GM18873 (cell line): ENCODE data around the gene CDK3.
"Not testable (repeated sequence)": the region's sequence is repeated elsewhere in the genome, so short reads cannot be mapped to it uniquely, and the experiment has no call there.

ENCODE experiments used
- ATAC-seq: cut with Tn5 transposase; IDR thresholded peaks from one replicate; pipeline ENCODE4 v1.9.1; 2021; ENCODE audit warnings: mild to moderate bottlenecking, moderate library complexity, moderate number of reproducible peaks; ENCODE audit not compliant: unreplicated experiment, low FRiP score

CDK3 gene

DNA sequence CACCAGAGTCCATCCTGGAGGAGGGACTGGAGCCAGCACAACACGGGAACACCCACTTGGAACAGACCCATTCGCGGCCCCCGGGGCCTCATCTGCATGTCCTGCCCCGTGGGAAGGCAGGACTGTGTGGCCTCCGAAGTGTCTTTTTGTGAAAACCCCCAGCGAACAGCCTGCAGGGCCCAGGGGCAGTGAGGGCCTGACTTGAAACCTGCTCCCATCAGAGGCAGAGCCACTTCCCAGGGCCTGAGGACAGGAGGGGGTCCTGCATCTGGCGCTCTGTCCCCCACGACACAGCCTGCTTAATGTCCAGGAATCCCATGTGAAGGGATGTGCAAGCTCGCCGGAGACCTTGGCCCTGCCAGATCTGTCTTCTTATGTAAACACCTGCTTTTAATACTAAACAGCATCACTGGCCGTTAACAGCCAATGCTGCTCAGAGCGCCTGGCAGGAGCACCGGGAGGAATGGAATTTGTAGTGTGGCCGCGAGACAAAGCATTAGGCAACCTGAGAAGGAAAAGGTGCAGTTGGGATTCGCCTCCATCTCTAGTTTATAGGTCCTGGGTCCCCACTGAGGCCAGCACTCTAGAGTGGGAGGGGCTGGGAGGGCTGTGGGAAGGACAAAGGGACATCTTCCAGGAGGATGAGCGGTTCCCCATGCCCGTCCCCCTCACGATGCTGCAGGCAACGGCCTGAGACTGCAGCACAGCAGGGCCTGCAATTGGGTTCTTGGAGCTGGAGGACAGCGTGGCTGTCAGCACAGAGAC, 36.0 kb downstream of the CDK3 start:
- no peak for ATAC-seq

DNA sequence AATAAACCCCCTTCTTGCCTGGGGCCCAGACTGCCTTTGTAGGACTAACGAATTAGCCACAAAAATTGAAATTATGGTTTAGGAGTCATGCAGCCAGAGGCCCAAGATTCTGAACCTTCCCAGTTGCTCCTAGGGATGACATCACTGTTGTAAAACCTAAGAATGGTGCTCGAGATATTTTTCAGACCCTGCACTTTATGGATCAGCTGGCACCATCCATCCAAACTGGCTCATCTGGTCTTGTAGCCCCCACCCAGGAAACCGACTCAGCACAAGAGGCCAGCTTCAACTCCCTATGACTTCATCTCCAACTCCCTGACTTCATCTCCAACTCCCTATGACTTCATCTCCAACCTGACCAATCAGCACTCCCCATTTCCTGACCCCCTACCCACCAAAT, 37.4 kb downstream of the CDK3 start:
- no peak for ATAC-seq

DNA sequence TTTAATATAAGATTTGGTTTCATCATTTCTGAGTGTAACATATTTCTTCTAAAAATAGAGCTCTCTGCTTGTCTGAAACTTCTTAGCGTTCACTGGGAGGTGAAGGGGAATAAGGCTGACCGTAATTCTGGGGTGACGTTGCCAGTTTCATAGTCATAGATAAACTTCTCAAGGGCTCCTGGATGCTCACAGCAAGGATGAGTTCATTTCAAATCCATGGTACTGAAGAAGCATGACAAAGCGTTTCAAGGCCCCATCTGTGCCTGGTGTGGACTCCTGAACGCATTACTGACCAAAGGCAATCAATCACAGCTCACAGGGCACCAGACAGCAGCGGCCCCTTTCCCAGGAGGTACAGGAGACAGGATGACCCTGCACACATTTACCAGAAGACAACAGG, 38.5 kb downstream of the CDK3 start:
- ATAC-seq, result no peak

DNA sequence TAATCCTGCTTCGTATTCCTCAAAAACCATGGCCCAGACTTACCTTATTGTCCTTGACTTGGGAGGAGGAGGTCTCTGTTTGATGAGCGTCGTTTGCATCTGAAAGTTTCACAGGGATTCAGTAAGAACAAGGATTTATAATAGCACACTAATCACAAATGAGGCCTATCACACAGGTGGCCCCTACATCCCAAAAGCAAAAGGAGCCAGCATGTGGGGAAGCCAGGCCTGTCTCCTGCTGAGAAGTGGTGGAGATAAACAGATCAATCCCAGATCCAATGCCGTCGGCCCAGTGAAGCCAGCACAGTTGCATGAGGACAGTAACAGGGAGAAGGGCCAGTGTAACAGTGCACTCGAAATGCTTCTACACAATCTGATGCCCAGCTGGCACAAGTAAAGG, 39.7 kb downstream of the CDK3 start:
- ATAC-seq, result no peak

DNA sequence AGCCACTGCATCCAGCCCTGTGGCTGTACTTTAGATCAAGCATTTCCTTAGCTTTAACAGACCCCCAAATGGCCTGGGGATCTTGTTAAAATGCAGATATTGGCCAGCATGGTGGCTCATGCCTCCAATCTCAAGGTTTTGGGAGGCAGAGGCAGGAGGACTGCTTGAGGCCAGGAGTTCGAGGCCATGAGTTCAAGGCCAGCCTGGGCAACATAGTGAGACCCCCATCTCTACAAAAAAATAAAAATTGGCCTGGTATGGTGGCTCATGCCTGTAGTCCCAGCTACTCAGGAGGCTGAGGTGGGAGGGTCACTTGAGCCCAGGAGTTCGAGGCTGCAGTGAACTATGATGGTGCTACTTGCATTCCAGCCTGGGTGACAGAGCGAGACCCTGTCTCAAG, 42.2 kb downstream of the CDK3 start:
- ATAC-seq, result not testable (repeated sequence)

DNA sequence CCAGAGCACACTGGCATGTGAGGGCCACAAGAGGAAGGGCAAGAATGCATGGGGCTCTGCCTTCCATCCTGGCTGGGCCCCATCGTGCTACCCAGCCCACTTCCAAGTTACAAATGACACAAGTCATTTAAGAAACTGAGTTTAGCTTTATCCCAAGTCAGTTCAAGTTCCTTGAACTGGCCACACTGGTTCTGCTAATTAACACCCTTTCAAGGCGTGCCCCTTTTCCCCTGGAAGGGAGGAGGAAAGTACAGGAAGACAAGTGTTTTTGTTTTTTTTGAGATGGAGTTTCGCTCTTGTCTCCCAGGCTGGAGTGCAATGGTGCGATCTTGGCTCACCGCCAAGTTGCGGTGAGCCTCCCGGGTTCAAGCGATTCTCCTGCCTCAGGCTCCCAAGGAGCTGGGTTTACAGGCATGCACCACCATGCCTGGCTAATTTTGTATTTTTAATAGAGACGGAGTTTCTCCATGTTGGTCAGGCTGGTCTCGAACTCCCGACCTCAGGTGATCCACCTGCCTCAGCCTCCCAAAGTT, 43.9 kb downstream of the CDK3 start:
- ATAC-seq, result not testable (repeated sequence)

DNA sequence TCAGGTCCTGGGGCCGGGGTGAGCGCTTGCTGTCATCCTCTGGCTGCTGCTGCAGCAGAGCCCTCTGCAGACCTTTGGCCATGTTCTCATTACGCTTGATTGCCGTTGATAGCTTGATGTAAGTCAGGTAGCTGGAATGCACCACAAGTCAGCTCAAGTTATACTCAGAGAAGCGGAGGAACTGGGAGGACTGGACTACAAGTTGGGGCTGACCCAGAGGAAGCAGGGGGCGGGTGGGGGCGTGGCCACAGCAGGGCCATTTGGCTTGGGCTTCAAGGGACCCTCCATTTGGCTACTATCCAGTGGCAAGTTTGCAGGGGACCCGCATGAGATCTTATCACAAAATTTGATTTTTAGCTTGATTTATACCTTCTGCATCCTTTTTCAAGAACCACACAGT, 45.4 kb downstream of the CDK3 start:
- no peak for ATAC-seq

DNA sequence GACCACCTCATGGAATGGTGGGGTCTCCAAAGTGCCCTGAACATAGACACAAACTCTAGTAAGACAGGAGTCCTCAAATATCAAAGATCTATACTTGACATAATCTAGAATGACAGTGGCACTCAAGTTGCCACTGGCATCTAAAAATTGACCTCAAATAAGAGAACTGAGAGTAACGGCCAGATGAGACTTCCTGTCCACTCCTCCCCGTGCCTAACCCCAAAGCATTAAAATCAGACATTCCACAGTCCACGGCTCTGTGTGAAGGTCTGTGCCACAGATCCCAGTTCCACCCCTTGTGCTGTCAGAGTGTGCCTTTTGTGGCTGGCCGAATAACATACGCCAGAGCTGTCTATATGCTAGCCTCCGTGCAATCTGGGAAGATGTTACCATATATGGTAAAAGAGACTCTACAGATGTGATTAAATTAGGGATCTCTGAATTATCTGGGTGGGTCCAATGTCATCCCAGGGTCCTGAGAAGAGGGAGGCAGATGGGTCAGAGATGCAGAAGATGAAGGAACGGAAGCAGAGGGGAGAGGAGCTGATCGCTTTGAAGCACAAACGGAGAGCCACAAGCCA, 47.5 kb downstream of the CDK3 start:
- no peak for ATAC-seq

DNA sequence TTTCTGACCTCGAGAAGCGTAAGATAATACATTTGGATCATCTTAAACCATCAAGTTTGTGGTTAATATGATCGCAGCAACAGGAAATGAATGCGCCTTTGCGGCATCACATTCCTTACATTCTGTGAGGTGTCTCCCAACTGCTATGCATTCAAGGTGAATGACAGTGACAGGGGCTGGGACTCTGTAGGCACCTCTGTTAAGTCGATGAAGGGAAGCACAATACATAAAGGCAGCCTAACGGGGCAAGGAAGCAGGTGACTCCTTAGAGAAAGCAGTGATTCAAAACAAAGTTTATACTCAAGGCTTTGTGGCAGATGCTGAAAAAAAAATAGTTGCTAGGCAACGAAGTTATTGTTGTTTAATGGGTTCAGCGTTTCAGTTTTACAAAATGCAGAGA, 48.1 kb downstream of the CDK3 start:
- no peak for ATAC-seq

DNA sequence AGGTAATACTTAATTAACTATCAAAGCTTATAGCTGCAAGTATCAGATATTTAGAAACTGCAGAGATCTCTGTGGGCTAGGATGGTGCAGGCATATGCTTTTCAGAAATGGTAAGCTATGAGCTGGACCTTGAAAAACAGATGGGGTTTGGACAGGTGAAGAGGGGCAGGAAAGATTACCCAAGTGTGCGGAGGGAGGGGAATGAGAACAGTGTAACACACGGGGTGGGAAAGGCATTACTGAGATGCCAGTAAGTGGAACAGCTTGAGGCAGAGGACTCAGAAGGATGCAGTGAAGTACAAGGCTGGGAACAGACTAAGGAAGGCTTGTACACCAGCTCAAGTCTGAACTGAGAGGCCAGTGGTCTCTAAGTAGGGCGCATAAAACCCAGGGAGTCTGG, 48.6 kb downstream of the CDK3 start:
- ATAC-seq, result no peak

DNA sequence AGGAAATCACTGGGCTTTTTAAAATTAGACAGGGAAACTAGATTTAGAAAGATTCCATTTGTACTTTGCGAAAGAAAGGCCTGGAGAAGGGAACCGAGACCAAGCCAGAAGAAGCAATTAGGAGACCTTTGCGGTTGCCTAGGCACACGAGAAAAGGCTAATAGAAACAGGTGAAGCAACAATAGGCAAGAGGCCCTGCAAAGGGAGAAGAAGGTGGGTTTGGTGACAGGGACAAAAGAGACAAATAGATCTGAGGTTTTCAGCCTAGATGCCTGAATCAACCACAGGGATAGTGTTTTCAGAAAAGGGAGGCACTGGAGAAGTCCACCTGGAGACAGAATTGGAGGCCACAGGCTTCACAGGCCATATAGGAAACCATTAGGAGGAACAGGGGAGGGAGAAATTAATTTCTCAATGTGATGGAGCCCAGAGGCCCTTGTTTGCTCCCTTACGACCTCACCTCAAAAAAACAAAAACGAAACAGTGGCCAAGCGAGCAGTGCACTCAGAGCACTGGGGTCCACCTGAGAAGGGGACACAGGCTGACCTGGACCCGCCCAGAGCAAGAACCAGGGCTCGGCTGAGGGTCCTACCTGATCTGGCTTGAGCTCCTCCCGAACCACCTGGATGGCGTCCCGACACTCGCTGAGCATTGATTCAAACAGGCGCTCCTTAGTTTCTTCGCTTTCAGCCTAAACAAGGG, 49.3 kb downstream of the CDK3 start:
- no peak for ATAC-seq

DNA sequence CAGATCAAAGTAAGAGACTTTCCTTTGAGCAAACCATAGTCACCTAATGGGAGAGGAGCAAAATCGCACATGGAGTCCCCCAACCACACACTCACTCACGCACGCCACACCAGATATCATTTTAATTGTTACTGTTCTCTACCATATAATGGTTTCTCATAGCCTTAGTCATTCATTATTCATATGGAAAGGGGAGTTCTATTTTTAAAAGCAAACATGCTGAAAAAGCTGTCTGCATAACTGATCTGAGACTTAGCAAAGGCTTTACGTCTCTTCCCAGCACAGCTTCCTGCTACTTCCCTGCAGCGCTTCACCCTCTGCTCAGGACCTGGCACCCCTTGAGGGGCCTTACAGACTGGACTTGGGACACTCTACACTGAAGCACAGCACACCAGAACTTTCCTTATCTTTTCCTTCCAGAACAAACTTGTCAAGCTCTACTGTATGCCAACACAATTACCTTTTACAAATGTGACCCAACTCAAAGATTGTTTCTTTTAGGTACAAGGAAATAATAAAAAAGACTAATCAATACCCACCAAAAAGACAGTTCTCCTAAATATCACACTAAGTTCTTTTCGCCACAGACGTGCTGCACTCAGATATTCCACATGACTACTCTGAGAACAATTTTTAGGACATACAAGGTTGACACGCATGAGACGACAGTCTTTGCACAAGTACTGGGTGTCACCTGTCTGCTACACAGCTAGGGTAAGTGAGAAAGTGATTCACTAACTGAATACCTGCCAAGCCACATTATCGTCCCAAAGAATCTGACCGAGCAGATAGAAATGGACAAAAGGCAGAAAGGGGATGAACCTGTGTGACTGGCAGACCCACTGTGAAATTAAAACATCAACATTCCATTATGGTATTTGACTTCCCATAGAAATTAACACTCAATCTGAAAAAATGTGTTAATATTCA, 50.1 kb downstream of the CDK3 start:
- no peak for ATAC-seq

DNA sequence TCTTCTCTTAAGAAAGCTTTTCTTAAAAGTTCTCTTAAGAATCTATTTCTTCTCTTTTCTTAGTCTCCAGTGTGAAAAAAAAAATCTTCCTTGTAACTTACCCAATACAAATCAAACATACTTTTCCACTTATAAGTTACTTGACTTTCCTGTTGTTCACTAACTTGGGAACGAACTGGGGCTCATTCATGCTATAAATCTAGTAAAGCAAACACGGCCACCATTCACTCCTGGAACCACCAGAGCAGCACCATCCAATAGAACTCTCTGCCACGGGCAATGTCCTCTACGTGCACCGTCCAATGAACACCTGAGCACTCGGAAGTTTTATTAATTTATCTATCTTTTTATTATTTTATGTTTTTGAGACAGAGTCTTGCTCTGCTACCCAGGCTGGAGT, 50.9 kb downstream of the CDK3 start:
- no peak for ATAC-seq

DNA sequence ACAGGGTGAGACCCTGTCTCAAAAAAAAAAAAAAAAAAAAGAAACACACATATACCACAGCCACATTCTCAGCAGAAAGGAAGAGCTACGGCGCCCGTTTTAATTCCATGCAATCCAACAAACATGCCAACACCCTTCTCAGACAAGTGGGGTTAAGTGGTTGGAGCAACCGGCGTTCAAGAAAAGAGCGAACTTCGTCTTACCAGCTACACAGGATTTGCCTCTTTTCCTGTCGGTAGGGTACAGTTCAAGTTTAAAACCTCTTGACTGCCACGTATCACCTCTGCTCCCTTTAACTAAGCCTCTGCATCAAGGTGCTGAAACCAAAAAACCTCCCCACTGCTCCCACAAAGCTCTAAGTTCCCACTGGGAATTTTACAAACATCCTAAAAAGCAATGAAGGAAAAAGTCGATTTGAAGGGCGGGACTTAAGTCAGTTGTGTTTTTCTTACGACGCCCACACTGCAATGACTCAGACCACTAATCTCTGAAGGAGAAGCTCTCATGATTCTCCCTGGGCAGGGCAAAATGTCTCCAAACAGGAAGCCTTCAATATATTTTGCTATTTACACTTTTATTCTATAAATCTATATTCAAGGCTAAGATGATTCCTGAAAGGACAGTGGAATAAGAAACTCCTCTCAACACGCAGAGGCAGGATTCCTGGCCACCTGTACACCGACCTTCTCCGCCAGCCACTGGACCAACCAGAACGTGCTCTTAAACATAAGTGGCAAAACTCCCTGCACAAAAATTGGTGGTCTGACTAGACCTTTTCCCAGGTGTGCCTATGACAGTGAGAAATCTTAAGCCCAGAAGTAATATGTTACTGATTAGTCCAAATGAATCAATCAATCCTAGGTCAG, 52.8 kb downstream of the CDK3 start:
- ATAC-seq, result no peak

DNA sequence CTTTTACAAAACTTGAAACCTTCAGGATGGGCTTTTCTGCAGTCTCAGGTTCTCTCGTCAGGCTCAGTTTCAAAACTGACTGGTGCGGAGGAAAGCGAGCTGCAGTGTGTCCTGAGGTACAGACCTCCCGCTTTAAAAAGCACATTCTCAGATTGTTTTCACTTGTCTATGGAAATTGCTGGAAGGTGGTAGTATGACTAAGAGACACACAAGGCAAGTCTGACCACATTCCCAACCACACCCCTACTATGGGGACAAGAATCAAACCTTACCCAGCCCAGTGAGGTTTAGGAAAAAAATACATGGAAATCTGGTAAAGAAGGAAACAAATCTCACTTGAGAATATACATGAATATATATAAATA, 53.4 kb downstream of the CDK3 start:
- no peak for ATAC-seq
